KMS-11 (cell line): ENCODE data around the gene STIL.
"Not testable (repeated sequence)": the region's sequence is repeated elsewhere in the genome, so short reads cannot be mapped to it uniquely, and the experiment has no call there.

ENCODE experiments used
- H2AFZ ChIP-seq: fragments of 200-600 bp; sonication (generic); 2 replicates; pipeline ENCODE4 v1.6.1; 2016; ENCODE audit warnings: antibody characterized with exemption, mixed run types, low read depth
- H3K27ac ChIP-seq: fragments of 200-600 bp; sonication (generic); 2 replicates; pipeline ENCODE4 v1.6.1; 2016; ENCODE audit warnings: mild to moderate bottlenecking, mixed run types
- H3K27me3 ChIP-seq: fragments of 200-600 bp; sonication (generic); 2 replicates; pipeline ENCODE4 v1.6.1; 2017; ENCODE audit warnings: mild to moderate bottlenecking, low read depth, mixed run types, moderate library complexity; ENCODE audit not compliant: insufficient read depth
- H3K36me3 ChIP-seq: fragments of 200-600 bp; sonication (generic); 2 replicates; pipeline ENCODE4 v1.6.1; 2017; ENCODE audit warnings: mild to moderate bottlenecking, mixed run types; ENCODE audit not compliant: insufficient read depth
- H3K4me1 ChIP-seq: fragments of 200-600 bp; sonication (generic); 2 replicates; pipeline ENCODE4 v1.6.1; 2016; ENCODE audit warnings: mild to moderate bottlenecking, low read depth, mixed run types; ENCODE audit not compliant: poor library complexity, severe bottlenecking
- H3K4me2 ChIP-seq: fragments of 200-600 bp; sonication (generic); 2 replicates; pipeline ENCODE4 v1.7.0; 2016; ENCODE audit warnings: mild to moderate bottlenecking, mixed run types
- H3K4me3 ChIP-seq: fragments of 200-600 bp; sonication (generic); IDR thresholded peaks from 2 replicates; pipeline ENCODE4 v1.6.1; 2017; ENCODE audit warnings: low read depth, low read length, mixed read lengths; ENCODE audit not compliant: insufficient read depth
- H3K79me2 ChIP-seq: fragments of 200-600 bp; sonication (generic); 2 replicates; pipeline ENCODE4 v1.6.1; 2016; ENCODE audit warnings: low read depth, mixed run types; ENCODE audit not compliant: insufficient read depth
- H3K9ac ChIP-seq: fragments of 200-600 bp; sonication (generic); 2 replicates; pipeline ENCODE4 v1.6.1; 2016; ENCODE audit warnings: mild to moderate bottlenecking, mixed run types
- H4K20me1 ChIP-seq: fragments of 200-600 bp; sonication (generic); 2 replicates; pipeline ENCODE4 v1.6.1; 2016; ENCODE audit warnings: mild to moderate bottlenecking, mixed run types; ENCODE audit not compliant: insufficient read depth
- TF ChIP-seq, protein P1 (sequence below): fragments of 200-600 bp; sonication (generic); conservative IDR thresholded peaks from 2 replicates; pipeline ENCODE4 v1.6.1; 2017; ENCODE audit warnings: low read depth, mild to moderate bottlenecking, antibody characterized with exemption, low read length, moderate library complexity, mixed read lengths

STIL gene

DNA sequence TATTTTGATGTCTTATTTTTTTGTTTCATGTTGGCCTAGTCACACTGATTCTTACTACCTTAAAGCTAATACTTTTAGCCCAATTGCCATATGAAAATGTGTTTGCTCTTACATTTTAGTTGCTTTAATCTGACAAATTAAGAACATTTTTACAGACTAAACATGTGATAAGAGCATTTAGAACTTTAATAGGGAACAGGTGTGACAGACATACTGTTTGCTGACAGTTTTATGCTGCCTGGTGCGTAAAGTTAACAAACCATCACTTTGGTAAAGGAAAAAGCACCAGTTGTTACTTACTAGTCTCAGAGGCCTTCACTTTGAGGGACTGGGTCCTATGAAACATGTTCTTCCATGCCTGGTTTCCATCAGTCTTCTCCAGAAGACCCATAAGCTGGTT, 34.3 kb upstream of the STIL start:
- Histone ChIP-seq H3K79me2 (peaks cover 47% of the 10 kb centered on the region; the same call in 1 of the 2 replicates), H3K27me3 (no peaks in the 10 kb centered on the region), H4K20me1 (no peaks in the 10 kb centered on the region), H3K4me1 (peaks cover 19% of the 10 kb centered on the region), H2AFZ (no peak overlapping the region), H3K36me3 (no peaks in the 10 kb centered on the region), H3K4me2 (no peak overlapping the region), H3K27ac (no peak overlapping the region), H3K9ac (no peak overlapping the region), H3K4me3 (no peak overlapping the region)
- TF ChIP-seq, protein P1, sequence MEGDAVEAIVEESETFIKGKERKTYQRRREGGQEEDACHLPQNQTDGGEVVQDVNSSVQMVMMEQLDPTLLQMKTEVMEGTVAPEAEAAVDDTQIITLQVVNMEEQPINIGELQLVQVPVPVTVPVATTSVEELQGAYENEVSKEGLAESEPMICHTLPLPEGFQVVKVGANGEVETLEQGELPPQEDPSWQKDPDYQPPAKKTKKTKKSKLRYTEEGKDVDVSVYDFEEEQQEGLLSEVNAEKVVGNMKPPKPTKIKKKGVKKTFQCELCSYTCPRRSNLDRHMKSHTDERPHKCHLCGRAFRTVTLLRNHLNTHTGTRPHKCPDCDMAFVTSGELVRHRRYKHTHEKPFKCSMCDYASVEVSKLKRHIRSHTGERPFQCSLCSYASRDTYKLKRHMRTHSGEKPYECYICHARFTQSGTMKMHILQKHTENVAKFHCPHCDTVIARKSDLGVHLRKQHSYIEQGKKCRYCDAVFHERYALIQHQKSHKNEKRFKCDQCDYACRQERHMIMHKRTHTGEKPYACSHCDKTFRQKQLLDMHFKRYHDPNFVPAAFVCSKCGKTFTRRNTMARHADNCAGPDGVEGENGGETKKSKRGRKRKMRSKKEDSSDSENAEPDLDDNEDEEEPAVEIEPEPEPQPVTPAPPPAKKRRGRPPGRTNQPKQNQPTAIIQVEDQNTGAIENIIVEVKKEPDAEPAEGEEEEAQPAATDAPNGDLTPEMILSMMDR, result no peak

DNA sequence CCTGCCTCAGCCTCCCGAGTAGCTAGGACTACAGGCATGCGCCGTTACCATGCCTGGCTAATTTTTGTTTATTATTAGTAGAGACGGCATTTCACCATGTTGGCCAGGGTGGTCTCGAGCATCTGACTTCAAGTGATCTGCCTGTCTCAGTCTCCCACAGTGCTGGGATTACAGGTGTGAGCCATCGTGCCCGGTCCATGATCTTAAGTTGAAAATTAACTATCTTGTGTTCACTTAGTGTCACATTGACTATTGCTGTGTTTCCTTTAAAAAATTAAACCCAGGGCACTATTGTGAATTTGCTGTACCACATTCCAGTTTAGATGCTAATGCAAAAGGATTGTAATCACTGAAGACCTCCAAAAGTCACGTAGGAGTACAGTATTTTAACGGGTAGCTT, 33.8 kb upstream of the STIL start:
- Histone ChIP-seq H4K20me1 (no peaks in the 10 kb centered on the region), H3K79me2 (peaks cover 46% of the 10 kb centered on the region; the same call in 1 of the 2 replicates), H3K4me1 (peaks cover 19% of the 10 kb centered on the region), H3K4me3 (no peak overlapping the region), H2AFZ (no peak overlapping the region), H3K27ac (no peak overlapping the region), H3K27me3 (no peaks in the 10 kb centered on the region), H3K36me3 (no peaks in the 10 kb centered on the region), H3K9ac (no peak overlapping the region), H3K4me2 (no peak overlapping the region)
- TF ChIP-seq, protein P1, result no peak

DNA sequence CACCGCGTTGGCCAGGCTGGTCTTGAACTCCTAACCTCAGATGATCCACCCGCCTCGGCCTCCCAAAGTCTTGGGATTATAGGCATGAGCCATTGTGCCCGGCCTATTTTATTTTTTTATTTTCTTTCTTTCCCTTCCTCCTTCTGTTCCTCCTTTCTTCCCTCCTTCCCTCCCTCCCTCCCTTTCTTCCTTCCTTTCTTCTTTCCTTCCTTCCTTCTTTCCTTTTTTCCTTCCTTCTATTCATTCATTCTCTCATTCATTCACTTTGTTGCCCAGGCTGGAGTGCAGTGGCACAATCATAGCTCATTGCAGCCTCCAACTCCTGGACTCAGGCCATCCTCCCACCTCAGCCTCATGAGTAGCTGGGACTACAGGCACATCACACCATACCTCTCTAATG, 33.0 kb upstream of the STIL start:
- not testable (repeated sequence) for H4K20me1 ChIP-seq, H3K4me3 ChIP-seq, H3K9ac ChIP-seq, H3K27ac ChIP-seq, H3K27me3 ChIP-seq, H3K4me2 ChIP-seq, H3K36me3 ChIP-seq, H2AFZ ChIP-seq
- peaks cover 46% of the 10 kb centered on the region; the same call in 1 of the 2 replicates for H3K79me2 ChIP-seq
- H3K4me1 ChIP-seq, result peaks cover 16% of the 10 kb centered on the region

DNA sequence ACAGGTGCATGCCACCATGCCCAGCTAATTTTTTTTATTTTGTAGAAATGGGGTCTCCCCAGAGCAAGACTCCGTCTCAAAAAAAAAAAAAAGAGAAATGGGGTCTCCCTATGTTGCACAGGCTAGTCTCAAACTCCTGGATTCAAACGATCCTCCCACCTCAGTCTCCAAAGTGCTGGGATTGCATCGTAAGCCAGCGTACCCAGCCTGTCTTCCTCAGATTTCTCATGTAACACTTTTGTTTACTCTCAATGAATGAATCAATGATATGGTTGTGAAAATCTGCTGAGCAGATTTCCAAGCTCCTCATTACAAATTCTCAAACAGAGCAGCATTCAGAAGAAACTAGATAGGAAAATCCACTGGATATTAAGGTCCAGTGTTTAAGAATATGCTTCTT, 26.3 kb upstream of the STIL start:
- no peak overlapping the region for H3K4me3 ChIP-seq
- H3K27ac ChIP-seq, result no peak overlapping the region
- TF ChIP-seq, protein P1, result no peak

DNA sequence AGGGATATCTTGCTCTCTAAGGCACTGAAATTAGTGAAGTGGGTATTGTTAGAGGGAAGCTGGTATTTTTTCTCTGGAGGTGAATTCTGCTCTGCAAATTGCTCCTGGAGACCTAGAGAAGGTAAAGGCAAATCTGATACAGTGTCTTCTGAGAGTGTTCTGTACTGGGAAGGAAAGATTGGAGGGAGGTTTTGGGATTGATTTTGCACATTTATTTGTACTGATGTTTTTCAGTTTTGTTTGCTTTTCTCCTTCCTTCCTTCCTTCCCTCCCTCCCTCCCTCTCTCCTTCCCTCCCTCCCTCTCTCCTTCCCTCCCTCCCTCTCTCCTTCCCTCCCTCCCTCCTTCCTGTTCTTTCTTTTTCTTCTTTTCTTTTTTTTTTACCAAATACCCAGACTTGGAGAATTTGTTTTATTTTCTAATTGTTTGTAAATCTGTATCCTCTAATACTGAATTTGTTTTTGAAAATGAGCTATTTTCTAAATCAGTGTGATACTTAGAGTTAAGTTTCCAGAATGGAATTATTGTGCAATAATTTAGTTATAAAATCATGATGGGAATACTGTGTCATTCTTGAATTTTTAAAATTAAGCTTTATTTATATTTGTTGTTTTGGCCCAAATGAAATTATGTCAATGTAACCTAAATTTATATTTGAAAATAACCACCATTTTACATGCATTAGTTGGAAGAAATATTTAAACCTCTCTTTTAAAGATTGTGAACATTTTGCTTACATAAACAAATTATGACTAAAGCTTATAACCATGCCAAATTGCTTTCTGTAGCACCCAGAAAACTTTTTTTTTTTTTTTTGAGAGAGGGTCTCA, 24.5 kb upstream of the STIL start:
- Histone ChIP-seq H4K20me1 (0 out of 2 replicates have a peak, but pooled peaks cover 6% of the 10 kb centered on the region), H3K4me2 (no peak overlapping the region)

More for the DNA sequence above, 26.3 kb upstream of the STIL start:
- H3K4me2 ChIP-seq, result no peak overlapping the region
- H3K36me3 ChIP-seq, result no peaks in the 10 kb centered on the region
- peaks cover 15% of the 10 kb centered on the region for H3K4me1 ChIP-seq
- peaks cover 80% of the 10 kb centered on the region for H3K79me2 ChIP-seq
- no peaks in the 10 kb centered on the region for H3K27me3 ChIP-seq
- 0 out of 2 replicates have a peak, but pooled peaks cover 6% of the 10 kb centered on the region for H4K20me1 ChIP-seq
- H2AFZ ChIP-seq, result no peak overlapping the region
- H3K9ac ChIP-seq, result no peak overlapping the region

More for the DNA sequence above, 24.5 kb upstream of the STIL start:
- no peaks in the 10 kb centered on the region for H3K36me3 ChIP-seq
- no peak overlapping the region for H3K9ac ChIP-seq
- no peaks in the 10 kb centered on the region for H3K27me3 ChIP-seq
- no peak overlapping the region for H2AFZ ChIP-seq
- H3K27ac ChIP-seq, result no peak overlapping the region
- no peak overlapping the region for H3K4me3 ChIP-seq
- peaks cover 81% of the 10 kb centered on the region for H3K79me2 ChIP-seq
- H3K4me1 ChIP-seq, result peaks cover 17% of the 10 kb centered on the region
- TF ChIP-seq, protein P1, result no peak
